Measurements from ENCODE around the gene PGP.
A peak's percentile ranks its signal among the peaks of the same experiment; 100 is the strongest.
"Not testable (repeated sequence)": the region's sequence is repeated elsewhere in the genome, so short reads cannot be mapped to it uniquely, and the experiment has no call there.

The PGP gene

DNA sequence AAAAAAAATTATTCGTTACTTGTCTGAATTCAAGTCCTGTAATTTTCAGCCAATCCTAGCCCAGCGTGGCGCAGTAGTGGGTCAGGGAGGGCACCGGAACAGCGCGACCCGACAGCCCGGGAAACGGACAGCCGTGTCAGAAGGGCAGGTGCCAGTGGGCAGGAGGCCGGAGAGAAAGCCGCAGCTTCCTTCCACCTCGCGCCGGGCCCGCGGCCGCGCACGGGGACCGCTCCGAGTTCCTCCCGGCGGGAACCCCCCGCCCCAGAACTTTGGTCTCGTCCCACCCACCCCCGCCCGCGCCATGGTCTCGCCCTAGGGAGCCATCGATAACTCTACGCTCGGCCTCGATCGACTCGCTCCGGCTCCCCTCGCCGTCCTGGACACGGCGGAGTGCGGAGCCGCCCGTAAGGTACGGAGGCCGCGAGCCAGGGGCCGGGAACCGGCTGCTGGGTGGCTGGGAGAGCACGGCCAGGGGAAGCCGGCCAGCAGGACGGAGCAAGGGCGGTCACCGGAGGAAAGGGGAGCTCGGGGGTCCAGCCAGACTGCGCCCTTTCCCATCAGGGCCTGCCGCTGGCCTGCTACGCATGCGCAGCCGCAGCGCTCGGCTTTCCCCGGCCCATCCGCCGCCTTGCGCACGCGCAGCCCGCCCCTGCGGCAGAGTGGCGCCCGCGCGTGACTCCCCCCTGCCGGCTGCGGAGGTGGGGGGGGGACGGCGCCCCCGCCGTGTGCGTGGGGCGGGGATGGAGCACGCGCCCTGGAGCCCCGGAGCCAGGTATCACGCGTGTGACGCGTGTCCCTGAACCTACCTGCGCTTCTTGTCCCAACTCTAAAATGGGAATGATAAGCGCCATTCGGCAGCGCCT is 9.3 kb downstream of the PGP start, which contains the start of gene MLST8:
MLST8 (plus strand) TSS at position 351 of the 863 bp plus-strand sequence. CDS start 632 bp downstream, outside the sequence.
- peak; percentile 94 for DNase-seq (ENCODE audit: low read depth)
- TF ChIP-seq, protein P1, sequence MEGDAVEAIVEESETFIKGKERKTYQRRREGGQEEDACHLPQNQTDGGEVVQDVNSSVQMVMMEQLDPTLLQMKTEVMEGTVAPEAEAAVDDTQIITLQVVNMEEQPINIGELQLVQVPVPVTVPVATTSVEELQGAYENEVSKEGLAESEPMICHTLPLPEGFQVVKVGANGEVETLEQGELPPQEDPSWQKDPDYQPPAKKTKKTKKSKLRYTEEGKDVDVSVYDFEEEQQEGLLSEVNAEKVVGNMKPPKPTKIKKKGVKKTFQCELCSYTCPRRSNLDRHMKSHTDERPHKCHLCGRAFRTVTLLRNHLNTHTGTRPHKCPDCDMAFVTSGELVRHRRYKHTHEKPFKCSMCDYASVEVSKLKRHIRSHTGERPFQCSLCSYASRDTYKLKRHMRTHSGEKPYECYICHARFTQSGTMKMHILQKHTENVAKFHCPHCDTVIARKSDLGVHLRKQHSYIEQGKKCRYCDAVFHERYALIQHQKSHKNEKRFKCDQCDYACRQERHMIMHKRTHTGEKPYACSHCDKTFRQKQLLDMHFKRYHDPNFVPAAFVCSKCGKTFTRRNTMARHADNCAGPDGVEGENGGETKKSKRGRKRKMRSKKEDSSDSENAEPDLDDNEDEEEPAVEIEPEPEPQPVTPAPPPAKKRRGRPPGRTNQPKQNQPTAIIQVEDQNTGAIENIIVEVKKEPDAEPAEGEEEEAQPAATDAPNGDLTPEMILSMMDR (IDR thresholded peaks at IDR 0.05; ENCODE audit: insufficient read depth, low read depth, low read length, missing control alignments), result peak; percentile 31
- peak within 1 kb of the TSS; percentile 57 for H3K4me3 ChIP-seq (ENCODE audit: low read depth, low read length)

DNA sequence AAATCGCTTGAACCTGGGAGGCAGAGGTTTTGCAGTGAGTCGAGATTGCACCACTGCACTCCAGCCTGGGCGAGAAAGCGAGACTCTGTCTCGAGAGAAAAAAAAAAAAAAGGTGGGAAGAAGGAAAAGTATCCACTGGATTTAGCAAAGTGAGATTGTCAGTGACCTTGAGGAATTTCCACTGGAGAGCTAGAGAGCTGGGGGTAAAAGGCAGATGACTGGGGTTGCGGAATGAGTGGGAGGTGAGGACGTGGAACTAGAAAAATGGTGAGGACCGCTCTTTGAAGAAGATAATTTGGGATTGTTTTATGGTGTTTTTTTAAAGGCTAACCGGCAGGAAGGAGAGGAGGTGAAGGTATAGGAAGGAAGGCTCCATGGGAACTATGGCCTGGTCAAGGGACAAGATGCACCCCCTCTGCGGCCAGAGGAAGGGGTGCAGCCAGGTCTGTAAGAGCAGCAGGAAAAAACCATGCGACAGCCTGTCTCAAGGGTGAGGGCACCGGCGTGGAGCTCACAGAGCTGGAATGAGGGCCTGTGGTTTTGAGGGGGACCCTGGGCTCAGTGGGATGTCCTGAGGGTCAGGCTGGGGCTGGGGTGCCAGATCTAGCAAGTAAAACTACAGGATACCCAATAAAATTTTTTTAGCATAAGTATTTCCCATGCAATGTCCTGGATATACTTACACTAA is 10.1 kb downstream of the PGP start:
- peak overlapping the region; percentile 57 for H3K4me3 ChIP-seq (ENCODE audit: low read depth, low read length)
- no peak for DNase-seq (ENCODE audit: low read depth)
- TF ChIP-seq, protein P1 (IDR thresholded peaks at IDR 0.05; ENCODE audit: insufficient read depth, low read depth, low read length, missing control alignments), result no peak

DNA sequence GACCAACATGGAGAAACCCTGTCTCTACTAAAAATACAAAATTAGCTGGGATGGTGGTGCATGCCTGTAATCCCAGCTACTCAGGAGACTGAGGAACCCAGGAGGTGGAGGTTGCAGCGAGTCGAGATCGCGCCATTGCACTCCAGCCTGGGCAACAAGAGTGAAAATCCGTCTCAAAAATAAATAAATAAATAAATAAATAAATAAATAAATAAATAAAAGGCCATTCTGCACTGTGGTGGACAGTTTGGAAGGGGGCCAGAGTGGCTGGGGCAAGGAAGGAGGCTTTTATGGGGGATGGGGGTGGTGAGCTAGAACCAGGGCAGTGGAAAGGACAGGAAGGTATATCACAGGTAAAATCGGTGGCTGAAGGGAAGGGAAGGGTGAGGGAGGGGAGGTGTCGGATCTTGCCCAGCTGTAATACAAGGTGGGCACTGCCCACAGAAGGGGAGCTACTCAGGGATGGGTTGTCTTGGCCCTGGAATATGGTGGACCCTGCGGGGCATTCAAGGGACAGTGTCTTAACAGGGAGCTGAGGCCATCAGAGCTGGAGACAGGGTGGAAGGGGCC is 11.4 kb downstream of the PGP start:
- not testable (repeated sequence) for DNase-seq (ENCODE audit: low read depth); H3K4me3 ChIP-seq (ENCODE audit: low read depth, low read length)

DNA sequence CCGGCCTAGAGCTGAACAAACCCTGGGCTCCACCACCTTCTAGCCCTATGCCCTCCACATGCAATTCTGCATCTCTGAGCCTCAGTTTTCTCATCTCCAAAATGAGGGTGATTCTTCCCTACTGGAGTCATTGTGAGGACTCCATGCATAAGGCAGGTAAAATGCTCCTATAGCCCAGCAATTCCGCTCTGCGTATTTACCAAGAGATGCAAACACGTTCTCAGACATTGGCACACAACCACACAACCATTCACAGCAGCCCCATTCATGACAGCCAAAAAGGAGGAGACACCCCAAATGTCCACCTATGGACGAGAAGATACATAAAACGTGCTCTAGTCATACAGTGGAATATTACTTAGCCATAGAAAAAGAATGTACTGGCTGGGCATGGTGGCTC is 14.3 kb downstream of the PGP start:
- DNase-seq (ENCODE audit: low read depth), result no peak
- TF ChIP-seq, protein P1 (IDR thresholded peaks at IDR 0.05; ENCODE audit: insufficient read depth, low read depth, low read length, missing control alignments), result no peak
- no peak overlapping the region for H3K4me3 ChIP-seq (ENCODE audit: low read depth, low read length)

DNA sequence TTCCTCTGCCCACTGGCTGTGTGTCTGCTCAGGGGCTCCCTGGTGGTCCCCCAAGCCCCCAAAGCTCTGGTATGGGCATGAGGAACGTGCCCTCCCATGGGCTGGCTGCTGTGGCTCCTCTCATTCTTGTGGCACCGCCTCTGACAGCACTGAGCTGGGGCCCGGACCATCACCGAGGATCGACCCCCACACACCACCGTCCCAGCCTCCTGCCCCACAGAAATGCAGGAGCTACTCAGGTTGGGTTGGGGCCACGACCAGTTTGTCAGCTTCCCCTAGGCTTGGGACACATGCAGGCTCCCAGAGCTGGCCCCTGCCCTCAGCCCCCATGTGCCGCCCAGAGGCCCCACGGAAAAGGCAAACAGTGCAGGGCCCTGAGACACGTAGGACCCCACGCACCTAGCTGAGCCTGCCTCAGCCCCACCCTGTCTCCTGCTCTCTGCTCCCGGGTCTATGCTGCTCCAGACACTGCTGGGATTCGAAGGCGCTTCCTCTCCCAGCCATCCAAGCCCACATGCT is 15.0 kb downstream of the PGP start:
- no peak overlapping the region for H3K4me3 ChIP-seq (ENCODE audit: low read depth, low read length)
- TF ChIP-seq, protein P1 (IDR thresholded peaks at IDR 0.05; ENCODE audit: insufficient read depth, low read depth, low read length, missing control alignments), result no peak
- DNase-seq (ENCODE audit: low read depth), result no peak

DNA sequence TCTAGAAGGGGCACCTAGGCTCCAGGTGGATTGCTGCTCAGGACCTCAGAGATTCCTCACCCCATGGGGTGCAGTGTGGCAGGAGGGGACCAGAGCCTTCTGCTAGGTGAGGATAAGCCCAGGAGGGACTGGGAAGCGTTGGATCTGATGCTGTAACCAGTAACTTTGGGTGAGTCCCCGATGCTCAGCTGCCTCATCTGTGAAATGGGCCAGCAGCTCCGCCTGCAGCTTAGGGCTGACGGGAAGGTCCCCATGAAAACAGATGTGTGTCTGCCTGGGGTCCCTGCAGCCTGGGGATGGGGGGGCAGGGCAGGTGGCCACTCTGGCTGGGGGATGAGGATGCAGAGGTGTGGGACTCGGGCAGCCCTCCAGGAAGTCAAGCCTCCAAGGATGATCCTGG is 15.5 kb downstream of the PGP start:
- TF ChIP-seq, protein P1 (IDR thresholded peaks at IDR 0.05; ENCODE audit: insufficient read depth, low read depth, low read length, missing control alignments), result no peak
- no peak for DNase-seq (ENCODE audit: low read depth)
- no peak overlapping the region for H3K4me3 ChIP-seq (ENCODE audit: low read depth, low read length)

DNA sequence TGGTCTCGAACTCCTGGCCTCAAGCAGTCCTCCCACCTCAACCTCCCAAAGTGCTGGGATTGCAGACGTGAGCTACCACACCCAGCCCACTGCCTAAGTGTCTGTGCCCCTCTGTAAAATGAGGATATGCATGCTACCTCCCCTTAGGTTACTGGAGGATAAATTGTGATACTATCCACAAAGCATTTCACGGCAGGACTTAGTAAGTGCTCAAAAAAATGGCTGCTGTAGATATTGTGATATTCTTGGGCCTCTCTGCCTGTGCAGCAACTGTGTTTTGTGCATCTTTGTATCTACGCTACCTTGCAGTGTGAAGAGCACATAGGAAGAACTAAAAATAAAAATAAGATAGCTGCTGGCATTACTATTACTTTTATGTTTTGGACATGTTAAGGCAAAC is 16.4 kb downstream of the PGP start:
- TF ChIP-seq, protein P1 (IDR thresholded peaks at IDR 0.05; ENCODE audit: insufficient read depth, low read depth, low read length, missing control alignments), result no peak
- DNase-seq (ENCODE audit: low read depth), result no peak
- H3K4me3 ChIP-seq (ENCODE audit: low read depth, low read length), result no peak overlapping the region

Measured in GM12865 (cell line).